GM21515 (cell line): ENCODE measurements around the gene TIMM21.
A peak's percentile ranks its signal among the peaks of the same experiment; 100 is the strongest.

Source experiments
- ATAC-seq: cut with Tn5 transposase; IDR thresholded peaks from one replicate; pipeline ENCODE4 v1.9.1; 2021; ENCODE audit not compliant: unreplicated experiment

TIMM21 gene

GRCh38 chr18:74146756-74147155 lies 1.6 kb upstream of the TIMM21 start:
- ATAC-seq, result no peak

- ATAC-seq, result no peak
These were observed 888 bp upstream of the TIMM21 start for GRCh38 chr18:74147491-74147778.

- ATAC-seq, result peak; percentile 21
These were observed 284 bp downstream of the TIMM21 start for GRCh38 chr18:74148543-74149070.

- no peak for ATAC-seq
These were observed 1.6 kb downstream of the TIMM21 start for GRCh38 chr18:74149878-74150277.

GRCh38 chr18:74152270-74152669 lies 3.9 kb downstream of the TIMM21 start:
- ATAC-seq, result no peak

DNA sequence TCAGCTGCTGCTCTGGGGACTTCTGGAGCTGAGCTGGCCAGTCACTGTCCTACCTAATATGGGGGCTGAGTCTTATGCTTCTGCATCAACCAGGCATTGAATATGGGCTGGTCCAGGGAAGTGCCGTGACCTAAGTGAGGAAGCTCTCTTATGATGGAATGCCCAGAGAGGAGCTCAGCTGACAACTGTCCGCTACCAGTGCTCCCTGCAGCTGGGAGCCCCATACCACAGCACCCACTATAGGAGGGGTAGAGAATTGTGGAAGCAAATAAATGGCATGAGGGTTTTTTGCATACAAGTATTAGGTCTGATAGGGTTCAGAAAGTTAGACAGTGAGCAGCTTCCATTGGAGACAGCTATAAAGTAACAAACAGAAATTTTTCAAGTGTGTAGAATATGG lies 4.5 kb downstream of the TIMM21 start:
- no peak for ATAC-seq

DNA sequence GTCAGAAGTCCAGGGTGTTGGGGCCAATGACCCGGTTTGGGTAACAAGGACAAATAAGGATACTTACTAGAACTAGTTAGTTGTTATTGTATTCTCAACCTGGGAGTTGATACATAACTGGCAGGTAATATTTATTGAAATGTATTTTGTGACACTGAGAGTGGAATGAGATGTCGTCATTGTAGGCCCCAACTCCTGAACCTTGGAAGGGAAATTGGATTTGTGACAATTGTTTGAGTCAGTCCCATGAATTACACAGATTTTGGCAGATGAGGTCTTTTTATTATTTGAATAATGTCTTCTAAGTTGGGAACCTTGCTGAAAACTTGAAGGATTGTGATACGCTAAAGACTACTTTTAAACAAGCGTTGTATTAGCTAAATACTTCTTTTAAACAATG lies 5.1 kb downstream of the TIMM21 start:
- ATAC-seq, result no peak

- ATAC-seq, result no peak
These were observed 5.5 kb downstream of the TIMM21 start for GRCh38 chr18:74153793-74154192.

GRCh38 chr18:74154716-74155115 lies 6.4 kb downstream of the TIMM21 start:
- no peak for ATAC-seq

- no peak for ATAC-seq
These were observed 7.0 kb downstream of the TIMM21 start for GRCh38 chr18:74155276-74155675.

- ATAC-seq, result peak; percentile 89
These were observed 14.8 kb downstream of the TIMM21 start for GRCh38 chr18:74163019-74163660.

- no peak for ATAC-seq
These were observed 18.1 kb downstream of the TIMM21 start for GRCh38 chr18:74166386-74166785.

GRCh38 chr18:74171910-74172606 lies 23.7 kb downstream of the TIMM21 start:
- ATAC-seq, result peak; percentile 98

- ATAC-seq, result no peak
These were observed 24.5 kb downstream of the TIMM21 start for GRCh38 chr18:74172697-74173433.

DNA sequence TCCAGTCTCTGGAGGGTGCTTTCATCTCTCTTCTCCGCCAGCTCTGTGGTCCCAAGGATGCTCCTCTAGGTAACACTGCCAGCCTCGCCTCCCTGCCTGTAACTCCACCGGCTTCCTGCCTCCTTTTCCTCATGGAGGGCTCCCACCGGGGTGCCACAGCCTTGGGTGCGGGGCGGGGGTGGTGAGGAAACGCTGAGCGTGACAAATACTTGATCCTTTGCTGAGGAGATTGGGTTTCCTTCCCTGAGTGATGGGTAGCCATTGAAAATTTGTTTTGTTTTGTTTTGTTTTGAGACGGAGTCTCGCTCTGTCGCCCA lies 25.1 kb downstream of the TIMM21 start:
- no peak for ATAC-seq

- no peak for ATAC-seq
These were observed 27.3 kb downstream of the TIMM21 start for GRCh38 chr18:74175658-74176057.

- no peak for ATAC-seq
These were observed 30.6 kb downstream of the TIMM21 start for GRCh38 chr18:74178884-74179283.

- ATAC-seq, result no peak
These were observed 31.4 kb downstream of the TIMM21 start for GRCh38 chr18:74179623-74180199.

- no peak for ATAC-seq
These were observed 34.0 kb downstream of the TIMM21 start for GRCh38 chr18:74182335-74182734.

- no peak for ATAC-seq
These were observed 34.8 kb downstream of the TIMM21 start for GRCh38 chr18:74183130-74183529.

GRCh38 chr18:74184875-74185274 lies 36.6 kb downstream of the TIMM21 start:
- no peak for ATAC-seq

GRCh38 chr18:74185860-74186259 lies 37.5 kb downstream of the TIMM21 start:
- ATAC-seq, result no peak
